Neural cell (in vitro differentiated cells): ENCODE measurements around the gene EPHA8. TPM values are rescaled to one million over a fixed set of nuclear protein-coding genes. Genes with fewer than 3 reads are reported as not detected.

Source experiments
- H2AFZ ChIP-seq: fragments of 200-600, 300-800 bp; sonication (generic), shearing (Covaris generic); 2 replicates; pipeline ENCODE4 v1.6.0; 2014; ENCODE audit warnings: low read depth, mild to moderate bottlenecking, antibody characterized with exemption, low read length, moderate library complexity
- H3F3A ChIP-seq: fragments of 200-600 bp; shearing (Covaris generic); 2 replicates; pipeline ENCODE4 v1.6.1; 2016; ENCODE audit warnings: mild to moderate bottlenecking, moderate library complexity, mixed read lengths, antibody characterized with exemption, low read length; ENCODE audit not compliant: insufficient read depth, poor library complexity, severe bottlenecking
- H3K27ac ChIP-seq: fragments of 200-600, 300-800 bp; sonication (generic), shearing (Covaris generic); 2 replicates; pipeline ENCODE4 v1.5.1; 2014; ENCODE audit warnings: mild to moderate bottlenecking, low read length, moderate library complexity
- H3K27me3 ChIP-seq: fragments of 300-800, 200-600 bp; sonication (generic), shearing (Covaris generic); 2 replicates; pipeline ENCODE4 v1.6.0; 2014; ENCODE audit warnings: mild to moderate bottlenecking, low read depth, low read length, moderate library complexity; ENCODE audit not compliant: insufficient read depth
- H3K36me3 ChIP-seq: fragments of 300-800, 200-600 bp; sonication (generic), shearing (Covaris generic); 2 replicates; pipeline ENCODE4 v1.5.1; 2014; ENCODE audit warnings: mild to moderate bottlenecking, antibody characterized with exemption, low read length, moderate library complexity; ENCODE audit not compliant: insufficient read depth
- H3K4me2 ChIP-seq: fragments of 300-800, 200-600 bp; sonication (generic), shearing (Covaris generic); 2 replicates; pipeline ENCODE4 v1.6.0; 2014; ENCODE audit warnings: mild to moderate bottlenecking, low read length
- H3K4me3 ChIP-seq: fragments of 300-800, 200-600 bp; sonication (generic), shearing (Covaris generic); 2 replicates; pipeline ENCODE4 v1.5.1; 2014; ENCODE audit warnings: mild to moderate bottlenecking, low read length, moderate library complexity
- H3K79me2 ChIP-seq: fragments of 200-600 bp; shearing (Covaris generic); replicated peaks from 2 replicates; pipeline ENCODE4 v1.6.0; 2014; ENCODE audit warnings: mild to moderate bottlenecking, low read length, moderate library complexity; ENCODE audit not compliant: insufficient read depth
- H3K9ac ChIP-seq: fragments of 300-800, 200-600 bp; sonication (generic), shearing (Covaris generic); 2 replicates; pipeline ENCODE4 v1.6.1; 2016; ENCODE audit warnings: mild to moderate bottlenecking, low read length, mixed read lengths
- H3K9me2 ChIP-seq: fragments of 200-600 bp; shearing (Covaris generic); 2 replicates; pipeline ENCODE4 v1.6.1; 2016; ENCODE audit warnings: mild to moderate bottlenecking, low read length, mixed read lengths; ENCODE audit not compliant: insufficient read depth
- H3K9me3 ChIP-seq: fragments of 200-600, 300-800 bp; sonication (generic), shearing (Covaris generic); 2 replicates; pipeline ENCODE4 v1.6.1; 2016; ENCODE audit warnings: mild to moderate bottlenecking, mixed run types, low read length, moderate library complexity, mixed read lengths
- H4K20me1 ChIP-seq: fragments of 200-600 bp; shearing (Covaris generic); 2 replicates; pipeline ENCODE4 v1.6.1; 2016; ENCODE audit warnings: mild to moderate bottlenecking, mixed run types; ENCODE audit not compliant: insufficient read depth
- EP300 ChIP-seq: fragments of 450-650 bp; conservative IDR thresholded peaks from 2 replicates; pipeline ENCODE4 v1.6.1; 2014; ENCODE audit warnings: antibody characterized with exemption, mild to moderate bottlenecking, moderate library complexity; ENCODE audit not compliant: poor library complexity, severe bottlenecking
- EZH2 ChIP-seq: fragments of 200-600, 300-800 bp; shearing (Covaris generic), sonication (generic); IDR thresholded peaks from 2 replicates; pipeline ENCODE4 v1.6.1; 2014; ENCODE audit warnings: antibody characterized with exemption, low read length, borderline replicate concordance, mild to moderate bottlenecking; ENCODE audit not compliant: insufficient read depth, poor library complexity, severe bottlenecking
- MXI1 ChIP-seq: fragments of 450-650 bp; conservative IDR thresholded peaks from 2 replicates; pipeline ENCODE4 v1.6.1; 2014; ENCODE audit warnings: antibody characterized with exemption, mild to moderate bottlenecking; ENCODE audit not compliant: poor library complexity, severe bottlenecking
- POLR2AphosphoS5 ChIP-seq: IDR thresholded peaks from 2 replicates; pipeline ENCODE4 v1.6.1; 2012
- RAD21 ChIP-seq: fragments of 450-650 bp; conservative IDR thresholded peaks from 2 replicates; pipeline ENCODE4 v1.6.1; 2014; ENCODE audit warnings: antibody characterized with exemption, mild to moderate bottlenecking, moderate library complexity
- SMC3 ChIP-seq: fragments of 450-650 bp; conservative IDR thresholded peaks from 2 replicates; pipeline ENCODE4 v1.6.1; 2014; ENCODE audit warnings: antibody characterized with exemption, mild to moderate bottlenecking, moderate library complexity; ENCODE audit not compliant: poor library complexity
- TAF1 ChIP-seq: IDR thresholded peaks from 2 replicates; pipeline ENCODE4 v1.6.1; 2012; ENCODE audit warnings: low read depth
- polyA plus RNA-seq: library from polyadenylated mRNA; depleted of rRNA; stranded (reverse); fragments of >200 nt; gene quantifications from 2 replicates; pipeline ENCODE4 v1.2.3, GENCODE V29; 2014
- TF ChIP-seq, protein P1 (sequence below): IDR thresholded peaks from 2 replicates; pipeline ENCODE4 v1.6.1; 2012; ENCODE audit warnings: borderline replicate concordance
- TF ChIP-seq, protein P2 (sequence below): fragments of 450-650 bp; IDR thresholded peaks from 2 replicates; pipeline ENCODE4 v1.5.1; 2014; ENCODE audit warnings: antibody characterized with exemption, mild to moderate bottlenecking, moderate library complexity; ENCODE audit not compliant: poor library complexity, severe bottlenecking

Gene EPHA8
- polyA plus RNA-seq, 1 donor from 2014 or later = 4.7 TPM

DNA sequence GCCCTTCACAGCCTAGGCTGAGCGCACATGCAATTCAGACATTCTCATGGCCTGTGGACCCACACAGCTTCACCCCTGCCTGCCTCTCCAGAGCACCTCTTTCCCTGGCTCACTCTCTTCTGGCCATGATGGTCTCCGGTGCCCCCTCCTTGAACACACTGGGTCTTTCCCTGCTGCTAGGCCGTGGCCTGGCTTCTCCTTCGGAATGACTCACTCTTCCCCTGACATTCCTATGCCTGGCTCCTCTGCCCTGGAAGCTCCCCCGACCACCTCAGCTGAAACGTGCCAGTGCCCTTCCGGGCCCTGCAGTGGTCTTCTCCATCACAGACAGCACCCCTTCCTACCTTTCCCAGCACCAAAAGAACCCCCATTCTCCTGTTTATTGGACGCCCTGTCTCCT, 28.3 kb downstream of the EPHA8 start:
- Histone ChIP-seq H3K9me3 (no peaks in the 10 kb centered on the region), H3K79me2 (no peaks in the 10 kb centered on the region), H4K20me1 (no peaks in the 10 kb centered on the region), H3K9ac (no peak overlapping the region), H3K9me2 (no peaks in the 10 kb centered on the region), H3K36me3 (no peaks in the 10 kb centered on the region), H3F3A (no peaks in the 10 kb centered on the region), H2AFZ (no peak overlapping the region), H3K27ac (no peak overlapping the region), H3K4me2 (no peak overlapping the region), H3K27me3 (peaks cover 13% of the 10 kb centered on the region), H3K4me3 (no peak overlapping the region)
- TF ChIP-seq, protein P1, sequence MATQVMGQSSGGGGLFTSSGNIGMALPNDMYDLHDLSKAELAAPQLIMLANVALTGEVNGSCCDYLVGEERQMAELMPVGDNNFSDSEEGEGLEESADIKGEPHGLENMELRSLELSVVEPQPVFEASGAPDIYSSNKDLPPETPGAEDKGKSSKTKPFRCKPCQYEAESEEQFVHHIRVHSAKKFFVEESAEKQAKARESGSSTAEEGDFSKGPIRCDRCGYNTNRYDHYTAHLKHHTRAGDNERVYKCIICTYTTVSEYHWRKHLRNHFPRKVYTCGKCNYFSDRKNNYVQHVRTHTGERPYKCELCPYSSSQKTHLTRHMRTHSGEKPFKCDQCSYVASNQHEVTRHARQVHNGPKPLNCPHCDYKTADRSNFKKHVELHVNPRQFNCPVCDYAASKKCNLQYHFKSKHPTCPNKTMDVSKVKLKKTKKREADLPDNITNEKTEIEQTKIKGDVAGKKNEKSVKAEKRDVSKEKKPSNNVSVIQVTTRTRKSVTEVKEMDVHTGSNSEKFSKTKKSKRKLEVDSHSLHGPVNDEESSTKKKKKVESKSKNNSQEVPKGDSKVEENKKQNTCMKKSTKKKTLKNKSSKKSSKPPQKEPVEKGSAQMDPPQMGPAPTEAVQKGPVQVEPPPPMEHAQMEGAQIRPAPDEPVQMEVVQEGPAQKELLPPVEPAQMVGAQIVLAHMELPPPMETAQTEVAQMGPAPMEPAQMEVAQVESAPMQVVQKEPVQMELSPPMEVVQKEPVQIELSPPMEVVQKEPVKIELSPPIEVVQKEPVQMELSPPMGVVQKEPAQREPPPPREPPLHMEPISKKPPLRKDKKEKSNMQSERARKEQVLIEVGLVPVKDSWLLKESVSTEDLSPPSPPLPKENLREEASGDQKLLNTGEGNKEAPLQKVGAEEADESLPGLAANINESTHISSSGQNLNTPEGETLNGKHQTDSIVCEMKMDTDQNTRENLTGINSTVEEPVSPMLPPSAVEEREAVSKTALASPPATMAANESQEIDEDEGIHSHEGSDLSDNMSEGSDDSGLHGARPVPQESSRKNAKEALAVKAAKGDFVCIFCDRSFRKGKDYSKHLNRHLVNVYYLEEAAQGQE = no peak
- TF ChIP-seq TAF1 (no peak), EP300 (no peak)

DNA sequence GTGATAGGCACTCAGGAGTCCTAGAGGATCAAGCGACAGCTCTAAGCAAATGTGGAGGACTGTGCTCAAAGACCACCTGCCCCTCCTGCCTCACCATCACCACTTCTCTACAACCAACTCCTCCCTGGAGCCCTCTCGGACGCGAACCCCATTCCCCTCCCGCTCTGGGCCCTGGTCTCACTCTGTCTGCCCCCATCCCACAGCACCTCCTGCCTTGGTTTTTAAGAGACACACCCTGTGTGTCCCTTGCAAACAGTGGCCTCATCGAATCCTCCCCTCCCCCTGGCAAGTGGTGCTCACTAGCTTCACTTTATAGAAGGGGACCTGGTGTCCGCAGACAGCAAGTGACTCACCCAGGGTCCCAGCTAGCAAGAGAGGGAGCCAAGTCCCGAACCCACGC, 28.8 kb downstream of the EPHA8 start:
- Histone ChIP-seq H2AFZ (no peak overlapping the region), H3F3A (no peaks in the 10 kb centered on the region), H3K27ac (no peak overlapping the region), H3K9me3 (no peaks in the 10 kb centered on the region), H3K79me2 (no peaks in the 10 kb centered on the region), H3K36me3 (no peaks in the 10 kb centered on the region), H4K20me1 (no peaks in the 10 kb centered on the region), H3K27me3 (peaks cover 13% of the 10 kb centered on the region), H3K9me2 (no peaks in the 10 kb centered on the region), H3K4me2 (no peak overlapping the region), H3K9ac (no peak overlapping the region), H3K4me3 (no peak overlapping the region)
- TF ChIP-seq, protein P1 = no peak
- no peak for TF ChIP-seq RAD21
- no peak for TF ChIP-seq SMC3
- TF ChIP-seq POLR2AphosphoS5 = no peak
- no peak for TF ChIP-seq TAF1
- no peak for TF ChIP-seq EP300
- no peak for TF ChIP-seq EZH2
- TF ChIP-seq, protein P2, sequence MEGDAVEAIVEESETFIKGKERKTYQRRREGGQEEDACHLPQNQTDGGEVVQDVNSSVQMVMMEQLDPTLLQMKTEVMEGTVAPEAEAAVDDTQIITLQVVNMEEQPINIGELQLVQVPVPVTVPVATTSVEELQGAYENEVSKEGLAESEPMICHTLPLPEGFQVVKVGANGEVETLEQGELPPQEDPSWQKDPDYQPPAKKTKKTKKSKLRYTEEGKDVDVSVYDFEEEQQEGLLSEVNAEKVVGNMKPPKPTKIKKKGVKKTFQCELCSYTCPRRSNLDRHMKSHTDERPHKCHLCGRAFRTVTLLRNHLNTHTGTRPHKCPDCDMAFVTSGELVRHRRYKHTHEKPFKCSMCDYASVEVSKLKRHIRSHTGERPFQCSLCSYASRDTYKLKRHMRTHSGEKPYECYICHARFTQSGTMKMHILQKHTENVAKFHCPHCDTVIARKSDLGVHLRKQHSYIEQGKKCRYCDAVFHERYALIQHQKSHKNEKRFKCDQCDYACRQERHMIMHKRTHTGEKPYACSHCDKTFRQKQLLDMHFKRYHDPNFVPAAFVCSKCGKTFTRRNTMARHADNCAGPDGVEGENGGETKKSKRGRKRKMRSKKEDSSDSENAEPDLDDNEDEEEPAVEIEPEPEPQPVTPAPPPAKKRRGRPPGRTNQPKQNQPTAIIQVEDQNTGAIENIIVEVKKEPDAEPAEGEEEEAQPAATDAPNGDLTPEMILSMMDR = no peak
- TF ChIP-seq MXI1 = no peak
